ENCODE results near the gene SRGAP1. TPM values are rescaled to one million over a fixed set of nuclear protein-coding genes. Genes with fewer than 3 reads are reported as not detected.
A peak's percentile ranks its signal among the peaks of the same experiment; 100 is the strongest.

The SRGAP1 gene
- total and polyA plus RNA-seq, 8 donors: 2.5 to 13.3 (median 7.5) TPM

- TF ChIP-seq, protein P1, sequence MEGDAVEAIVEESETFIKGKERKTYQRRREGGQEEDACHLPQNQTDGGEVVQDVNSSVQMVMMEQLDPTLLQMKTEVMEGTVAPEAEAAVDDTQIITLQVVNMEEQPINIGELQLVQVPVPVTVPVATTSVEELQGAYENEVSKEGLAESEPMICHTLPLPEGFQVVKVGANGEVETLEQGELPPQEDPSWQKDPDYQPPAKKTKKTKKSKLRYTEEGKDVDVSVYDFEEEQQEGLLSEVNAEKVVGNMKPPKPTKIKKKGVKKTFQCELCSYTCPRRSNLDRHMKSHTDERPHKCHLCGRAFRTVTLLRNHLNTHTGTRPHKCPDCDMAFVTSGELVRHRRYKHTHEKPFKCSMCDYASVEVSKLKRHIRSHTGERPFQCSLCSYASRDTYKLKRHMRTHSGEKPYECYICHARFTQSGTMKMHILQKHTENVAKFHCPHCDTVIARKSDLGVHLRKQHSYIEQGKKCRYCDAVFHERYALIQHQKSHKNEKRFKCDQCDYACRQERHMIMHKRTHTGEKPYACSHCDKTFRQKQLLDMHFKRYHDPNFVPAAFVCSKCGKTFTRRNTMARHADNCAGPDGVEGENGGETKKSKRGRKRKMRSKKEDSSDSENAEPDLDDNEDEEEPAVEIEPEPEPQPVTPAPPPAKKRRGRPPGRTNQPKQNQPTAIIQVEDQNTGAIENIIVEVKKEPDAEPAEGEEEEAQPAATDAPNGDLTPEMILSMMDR (IDR thresholded peaks at IDR 0.05): no peak
- H3K9me3 ChIP-seq: no peaks in the 10 kb centered on the region
- H3K27ac ChIP-seq: no peak overlapping the region
- DNase-seq: no peak
- no peak overlapping the region for H3K4me3 ChIP-seq
- no peaks in the 10 kb centered on the region for H3K36me3 ChIP-seq
- WGBS, 2 donors: 84 to 89% methylated on average over 12 of the region's 12 CpGs
- intact Hi-C loops (cut with DNase I): no loop called here
- FAIRE-seq: no peak
- no peaks in the 10 kb centered on the region for H3K27me3 ChIP-seq
- no peaks in the 10 kb centered on the region for H3K4me1 ChIP-seq
- ATAC-seq: peak in 1 of 4 donors; percentile 30
Measured at GRCh38 chr12:63937378-63938316, 93.1 kb downstream of the SRGAP1 start.

DNA sequence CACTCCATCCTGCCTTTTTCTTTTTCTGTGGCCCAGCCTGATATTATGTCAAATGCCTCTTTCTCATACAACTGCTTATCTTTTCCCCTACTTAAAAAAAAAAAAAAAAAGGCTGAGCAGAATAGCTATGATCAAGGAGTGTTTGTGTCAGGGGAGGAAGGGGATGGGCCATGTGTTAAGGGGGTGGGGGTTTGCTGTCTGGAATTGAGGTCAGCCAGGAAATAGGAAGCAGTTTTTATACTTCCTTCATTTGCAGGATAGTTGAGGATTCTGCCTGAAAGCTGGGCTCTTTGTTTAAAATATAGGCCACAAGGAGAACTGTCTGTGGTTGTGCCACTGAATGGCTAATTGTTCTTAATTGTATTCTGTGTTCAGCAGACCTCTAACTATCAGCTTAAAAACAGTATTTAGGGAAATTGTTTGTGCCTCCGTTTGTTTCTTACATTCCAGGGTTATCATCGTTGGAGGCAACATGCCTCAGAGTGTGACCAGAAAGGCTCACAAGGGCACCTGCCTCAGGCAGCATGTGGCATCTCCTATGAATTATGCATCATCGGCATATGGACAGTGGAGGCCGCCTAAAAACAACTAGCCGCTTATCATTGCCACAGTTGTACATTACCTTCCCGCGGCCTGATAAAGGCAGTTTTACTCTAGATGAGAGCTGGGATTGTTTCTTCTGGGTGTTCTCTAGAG, 96.0 kb downstream of the SRGAP1 start:
- Histone ChIP-seq H3K27me3 (no peaks in the 10 kb centered on the region), H3K9me3 (no peaks in the 10 kb centered on the region), H3K4me1 (no peaks in the 10 kb centered on the region), H3K27ac (peak overlapping the region in 1 of 4 donors; percentile 12), H3K36me3 (no peaks in the 10 kb centered on the region), H3K4me3 (no peak overlapping the region)
- ATAC-seq (peak in 3 of 4 donors; percentile 19 to 51 (median 31)), DNase-seq (no peak), FAIRE-seq (no peak)
- TF ChIP-seq, protein P1 (IDR thresholded peaks at IDR 0.05): no peak
- intact Hi-C loops (cut with DNase I): no loop called here
- 67 to 71% methylated on average over 7 of the region's 7 CpGs for WGBS, 2 donors

DNA sequence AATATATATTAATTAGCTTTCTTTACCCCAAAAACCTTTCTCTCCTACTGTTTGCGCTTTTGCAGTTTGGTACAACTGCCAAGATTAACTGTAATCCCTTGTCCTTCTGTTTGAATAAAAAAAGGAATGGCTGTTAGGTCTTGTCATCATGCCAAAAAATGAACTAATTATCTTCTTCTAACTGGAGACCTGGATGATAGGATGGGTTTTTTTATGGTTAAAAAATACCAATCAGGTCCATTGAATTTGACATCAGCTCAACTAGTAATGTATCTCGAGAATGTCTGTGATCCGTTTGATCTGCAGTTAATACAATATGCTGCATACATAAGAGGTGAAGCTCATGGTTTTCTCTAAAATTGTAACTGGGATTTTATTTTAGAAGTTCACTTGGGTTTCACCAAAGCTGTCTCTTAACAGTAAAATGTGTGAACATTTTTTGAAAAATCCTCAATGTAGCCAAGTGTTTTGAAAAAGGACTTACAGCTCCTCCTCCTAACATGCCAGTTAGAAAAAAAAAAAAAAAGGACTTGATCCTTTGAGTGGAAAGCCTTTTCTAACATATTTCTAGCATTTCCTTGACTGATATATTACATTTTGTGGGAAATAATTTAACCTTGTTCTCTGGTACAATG, 96.8 kb downstream of the SRGAP1 start:
- DNase-seq (no peak), FAIRE-seq (no peak), ATAC-seq (no peak)
- intact Hi-C loops (cut with DNase I): no loop called here
- H3K27me3 ChIP-seq: no peaks in the 10 kb centered on the region
- H3K4me1 ChIP-seq: no peaks in the 10 kb centered on the region
- TF ChIP-seq, protein P1 (IDR thresholded peaks at IDR 0.05): no peak
- no peak overlapping the region for H3K4me3 ChIP-seq
- H3K9me3 ChIP-seq: no peaks in the 10 kb centered on the region
- peak overlapping the region in 1 of 4 donors; percentile 12 for H3K27ac ChIP-seq
- H3K36me3 ChIP-seq: no peaks in the 10 kb centered on the region
- 83 to 84% methylated on average over 3 of the region's 3 CpGs for WGBS, 2 donors

GRCh38 chr12:63941879-63942278, 97.4 kb downstream of the SRGAP1 start:
- H3K4me3 ChIP-seq: no peak overlapping the region
- H3K9me3 ChIP-seq: no peaks in the 10 kb centered on the region
- no peaks in the 10 kb centered on the region for H3K36me3 ChIP-seq
- TF ChIP-seq, protein P1 (IDR thresholded peaks at IDR 0.05): no peak
- H3K4me1 ChIP-seq: no peaks in the 10 kb centered on the region
- H3K27ac ChIP-seq: no peak overlapping the region
- ATAC-seq (no peak), DNase-seq (no peak), FAIRE-seq (no peak)
- intact Hi-C loops (cut with DNase I): no loop called here
- H3K27me3 ChIP-seq: no peaks in the 10 kb centered on the region
